Mononuclear cell (primary cell): ENCODE measurements around the gene TPR. TPM values are rescaled to one million over a fixed set of nuclear protein-coding genes. Genes with fewer than 3 reads are reported as not detected.

Experiments
- H3K27me3 ChIP-seq: 2 replicates; pipeline ENCODE4 v1.6.0; 2011; ENCODE audit warnings: low read length, control low read depth; ENCODE audit not compliant: insufficient read depth
- H3K4me1 ChIP-seq: 2 replicates; pipeline ENCODE4 v1.5.1; 2011; ENCODE audit warnings: mild to moderate bottlenecking, low read length, control low read depth; ENCODE audit not compliant: insufficient read depth
- H3K4me3 ChIP-seq: 2 replicates; pipeline ENCODE4 v1.5.1; 2011; ENCODE audit warnings: mild to moderate bottlenecking, low read length, moderate library complexity
- H3K9me3 ChIP-seq: 2 replicates; pipeline ENCODE4 v1.5.1; 2011; ENCODE audit warnings: low read depth, mild to moderate bottlenecking, control low read depth, low read length
- total RNA-seq: library from RNA; depleted of rRNA; stranded (reverse); fragments of >200 nt; gene quantifications from one replicate; pipeline ENCODE4 v1.2.3, GENCODE V29; 2012

Gene TPR
- total RNA-seq, 1 donor: 79.2 TPM

GRCh38 chr1:186307445-186307844 is 67.6 kb downstream of the TPR start:
- Histone ChIP-seq H3K4me3 (no peak overlapping the region), H3K27me3 (no peaks in the 10 kb centered on the region), H3K9me3 (no peaks in the 10 kb centered on the region), H3K4me1 (peaks cover 10% of the 10 kb centered on the region)

- Histone ChIP-seq H3K4me3 (no peak overlapping the region), H3K4me1 (peaks cover 10% of the 10 kb centered on the region), H3K9me3 (no peaks in the 10 kb centered on the region), H3K27me3 (no peaks in the 10 kb centered on the region)
Measured at GRCh38 chr1:186306533-186306932, 68.5 kb downstream of the TPR start.

- Histone ChIP-seq H3K27me3 (no peaks in the 10 kb centered on the region), H3K4me1 (peaks cover 10% of the 10 kb centered on the region), H3K9me3 (no peaks in the 10 kb centered on the region), H3K4me3 (no peak overlapping the region)
Measured at GRCh38 chr1:186304982-186305949, 69.8 kb downstream of the TPR start.

GRCh38 chr1:186303911-186304310 is 71.1 kb downstream of the TPR start:
- Histone ChIP-seq H3K4me3 (no peak overlapping the region), H3K27me3 (no peaks in the 10 kb centered on the region), H3K4me1 (peaks cover 10% of the 10 kb centered on the region), H3K9me3 (no peaks in the 10 kb centered on the region)

GRCh38 chr1:186302381-186302920 is 72.6 kb downstream of the TPR start:
- H3K27me3 ChIP-seq: no peaks in the 10 kb centered on the region
- no peaks in the 10 kb centered on the region for H3K9me3 ChIP-seq
- no peak overlapping the region for H3K4me3 ChIP-seq
- H3K4me1 ChIP-seq: peaks cover 4% of the 10 kb centered on the region

- Histone ChIP-seq H3K4me1 (peaks cover 4% of the 10 kb centered on the region), H3K4me3 (no peak overlapping the region), H3K9me3 (no peaks in the 10 kb centered on the region), H3K27me3 (no peaks in the 10 kb centered on the region)
Measured at GRCh38 chr1:186301448-186301847, 73.6 kb downstream of the TPR start.

- Histone ChIP-seq H3K4me1 (no peaks in the 10 kb centered on the region), H3K4me3 (no peak overlapping the region), H3K27me3 (no peaks in the 10 kb centered on the region), H3K9me3 (no peaks in the 10 kb centered on the region)
Measured at GRCh38 chr1:186300056-186300455, 75.0 kb downstream of the TPR start.

GRCh38 chr1:186299570-186299969 is 75.5 kb downstream of the TPR start:
- Histone ChIP-seq H3K9me3 (no peaks in the 10 kb centered on the region), H3K4me1 (no peaks in the 10 kb centered on the region), H3K27me3 (no peaks in the 10 kb centered on the region), H3K4me3 (no peak overlapping the region)

- H3K9me3 ChIP-seq: no peaks in the 10 kb centered on the region
Measured at GRCh38 chr1:186298851-186299250, 76.2 kb downstream of the TPR start.

GRCh38 chr1:186297439-186298045 is 77.5 kb downstream of the TPR start:
- Histone ChIP-seq H3K4me3 (no peak overlapping the region), H3K9me3 (no peaks in the 10 kb centered on the region), H3K27me3 (no peaks in the 10 kb centered on the region), H3K4me1 (no peaks in the 10 kb centered on the region)

More at GRCh38 chr1:186298851-186299250, 76.2 kb downstream of the TPR start:
- no peaks in the 10 kb centered on the region for H3K4me1 ChIP-seq
- H3K4me3 ChIP-seq: no peak overlapping the region
- H3K27me3 ChIP-seq: no peaks in the 10 kb centered on the region

- Histone ChIP-seq H3K9me3 (no peaks in the 10 kb centered on the region), H3K27me3 (no peaks in the 10 kb centered on the region), H3K4me3 (no peak within 1 kb of the TSS), H3K4me1 (no peaks in the 10 kb centered on the region)
Measured at GRCh38 chr1:186295980-186296379, 79.1 kb downstream of the TPR start, which contains the start of gene PRG4. Gene PRG4 (plus strand): TSS chr1:186296279.

GRCh38 chr1:186292875-186293274 is 82.2 kb downstream of the TPR start:
- no peak overlapping the region for H3K4me3 ChIP-seq
- no peaks in the 10 kb centered on the region for H3K27me3 ChIP-seq
- H3K4me1 ChIP-seq: no peaks in the 10 kb centered on the region
- H3K9me3 ChIP-seq: no peaks in the 10 kb centered on the region

GRCh38 chr1:186291271-186291670 is 83.8 kb downstream of the TPR start:
- H3K9me3 ChIP-seq: no peaks in the 10 kb centered on the region
- no peak overlapping the region for H3K4me3 ChIP-seq
- H3K27me3 ChIP-seq: no peaks in the 10 kb centered on the region
- no peaks in the 10 kb centered on the region for H3K4me1 ChIP-seq

GRCh38 chr1:186289943-186290545 is 85.0 kb downstream of the TPR start:
- Histone ChIP-seq H3K9me3 (no peaks in the 10 kb centered on the region), H3K4me3 (no peak overlapping the region), H3K4me1 (no peaks in the 10 kb centered on the region), H3K27me3 (no peaks in the 10 kb centered on the region)
